Activated gamma-delta T cell treated with Interleukin-2 at 50 U/mL for 16 hours (primary cell): ENCODE data around the gene PTPRM.

Experiments used
- DNase-seq: peaks from one replicate; pipeline ENCODE4 v3.0.0-alpha.2; 2020

PTPRM gene

GRCh38 chr18:8381821-8382459, 814.8 kb downstream of the PTPRM start:
- DNase-seq, result no peak

DNA sequence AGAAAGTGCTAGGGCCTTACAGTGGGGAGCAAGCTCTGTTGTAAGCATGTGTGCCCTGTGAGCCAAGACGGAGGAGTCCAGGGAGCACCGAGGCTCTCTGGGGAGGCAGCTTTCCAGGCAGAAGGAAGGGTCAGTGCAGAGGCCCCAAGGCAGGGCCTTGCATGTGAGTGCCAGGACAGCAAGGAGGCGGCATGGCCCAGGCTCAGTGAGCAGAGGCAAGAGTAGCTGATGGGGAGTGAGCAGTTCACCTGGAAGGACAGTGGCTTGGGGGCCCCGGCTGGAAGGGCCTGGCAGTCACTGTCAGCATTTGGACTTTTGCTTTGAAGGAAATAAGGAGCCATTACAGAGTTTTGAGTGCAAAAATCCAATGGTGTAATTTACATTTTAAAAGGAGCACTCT, 818.3 kb downstream of the PTPRM start:
- DNase-seq, result no peak

DNA sequence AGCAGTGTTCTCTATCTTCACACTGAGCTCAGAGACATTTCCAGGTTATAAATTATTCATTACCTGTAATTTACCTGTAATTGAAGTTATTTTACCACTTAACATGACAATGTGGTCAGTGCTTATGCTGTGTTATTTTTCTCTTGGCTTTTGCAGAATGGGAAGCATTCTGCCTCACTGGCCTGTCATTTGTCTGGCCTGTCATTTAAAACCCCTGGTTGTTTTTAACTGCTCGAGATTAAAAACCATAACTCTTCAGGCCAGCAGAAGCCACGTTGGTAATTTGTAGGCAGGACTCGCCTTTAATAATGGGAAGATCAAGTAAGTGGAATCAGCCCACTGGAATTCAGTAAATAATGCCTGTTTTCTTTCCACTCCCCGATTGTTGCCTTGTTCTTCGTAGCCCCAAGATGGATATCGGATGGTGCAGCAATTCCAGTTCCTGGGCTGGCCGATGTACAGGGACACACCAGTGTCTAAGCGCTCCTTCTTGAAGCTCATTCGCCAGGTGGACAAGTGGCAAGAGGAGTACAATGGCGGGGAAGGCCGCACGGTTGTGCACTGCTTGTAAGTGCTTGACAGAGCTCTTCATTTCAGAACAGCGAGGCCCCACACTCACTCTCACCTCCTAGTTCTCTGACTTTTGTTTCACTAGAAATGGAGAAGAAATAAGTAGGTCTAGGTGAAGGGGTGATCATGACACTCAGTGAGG, 819.7 kb downstream of the PTPRM start:
- no peak for DNase-seq

DNA sequence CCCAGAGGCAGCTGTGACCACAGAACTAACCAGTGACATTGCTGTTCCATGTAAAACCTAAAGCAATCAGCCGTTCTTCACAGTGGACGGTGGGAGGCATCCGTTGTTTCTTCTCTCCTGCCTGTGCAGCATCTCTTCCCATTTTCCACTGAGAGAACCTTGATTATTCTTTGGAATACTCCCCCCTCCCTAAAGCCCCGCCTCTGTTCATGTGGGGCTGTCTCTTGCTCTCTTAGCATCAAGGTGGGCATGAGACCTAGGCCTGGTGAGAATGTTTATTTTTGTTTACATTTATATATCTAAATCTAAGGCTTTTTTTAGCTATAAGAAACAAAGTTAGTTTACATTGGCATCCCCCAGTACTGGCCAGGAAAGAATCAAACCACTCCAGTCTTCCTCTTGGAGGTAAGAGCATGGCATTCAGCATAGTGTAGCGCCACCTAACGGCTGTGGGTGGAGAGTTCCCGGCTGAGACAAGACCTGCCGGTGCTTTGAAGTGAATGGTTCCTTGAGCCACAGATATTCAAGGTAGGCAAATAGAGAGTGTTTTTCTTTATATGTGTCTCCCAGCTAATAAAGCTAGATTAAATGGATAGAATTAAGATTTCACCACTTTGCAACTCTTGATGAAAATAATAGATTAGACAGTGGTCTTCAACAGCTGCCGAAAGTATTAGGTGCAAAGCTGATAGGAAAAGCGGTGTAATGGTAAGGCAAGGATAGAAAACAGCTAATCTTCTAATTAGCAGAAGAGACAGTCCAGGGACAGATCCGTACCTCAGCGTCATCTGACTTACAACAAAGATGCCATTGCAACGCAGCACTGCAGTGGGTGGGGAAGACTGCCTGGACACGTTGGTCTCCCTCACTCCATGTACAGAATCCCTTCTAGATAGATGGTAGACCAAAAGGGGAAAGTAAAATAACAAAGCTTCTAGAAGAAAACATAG, 822.5 kb downstream of the PTPRM start:
- no peak for DNase-seq

DNA sequence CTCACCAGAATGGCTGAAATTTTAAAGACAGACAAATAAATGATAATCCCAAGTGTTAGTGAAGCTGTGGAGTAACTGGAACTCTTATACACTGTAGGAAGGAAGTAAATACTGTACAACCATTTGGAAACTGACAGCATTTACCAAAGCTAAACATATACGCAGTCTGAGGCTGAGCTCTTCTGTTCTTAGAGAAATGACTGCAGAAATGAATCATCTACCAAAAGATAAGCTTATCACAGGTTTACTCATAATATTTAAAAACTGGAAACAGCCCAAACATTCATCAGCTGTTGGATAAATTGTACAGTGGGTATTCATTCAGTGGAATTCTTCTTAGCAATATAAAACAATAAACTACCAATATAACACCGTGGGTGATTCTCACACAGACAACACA, 824.0 kb downstream of the PTPRM start:
- no peak for DNase-seq

- no peak for DNase-seq
Observed at GRCh38 chr18:8396254-8396653, 829.1 kb downstream of the PTPRM start.

DNA sequence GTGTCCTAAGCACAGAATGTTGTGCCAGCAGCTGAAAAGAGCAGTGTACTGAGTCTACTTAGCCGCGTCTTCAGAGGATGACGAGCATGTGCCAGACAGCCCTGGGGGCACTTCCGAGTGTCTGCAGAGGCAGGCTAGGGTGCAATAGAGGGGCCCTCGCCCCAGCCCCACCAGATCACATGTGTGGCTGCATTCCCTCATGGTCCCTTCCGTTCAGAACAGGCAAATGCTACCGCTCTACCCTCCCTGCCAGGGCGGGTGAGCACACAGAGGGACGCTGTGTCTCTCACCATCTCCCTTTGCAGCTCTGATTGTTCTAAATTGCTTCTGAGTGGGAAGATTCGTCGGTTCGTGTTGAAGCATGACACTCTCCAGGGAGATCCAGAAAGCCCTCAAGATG, 829.9 kb downstream of the PTPRM start:
- no peak for DNase-seq

GRCh38 chr18:8399138-8399537, 832.0 kb downstream of the PTPRM start:
- no peak for DNase-seq

- DNase-seq, result no peak
Observed at GRCh38 chr18:8400193-8400752, 833.2 kb downstream of the PTPRM start.

GRCh38 chr18:8400825-8401224, 833.7 kb downstream of the PTPRM start:
- no peak for DNase-seq

DNA sequence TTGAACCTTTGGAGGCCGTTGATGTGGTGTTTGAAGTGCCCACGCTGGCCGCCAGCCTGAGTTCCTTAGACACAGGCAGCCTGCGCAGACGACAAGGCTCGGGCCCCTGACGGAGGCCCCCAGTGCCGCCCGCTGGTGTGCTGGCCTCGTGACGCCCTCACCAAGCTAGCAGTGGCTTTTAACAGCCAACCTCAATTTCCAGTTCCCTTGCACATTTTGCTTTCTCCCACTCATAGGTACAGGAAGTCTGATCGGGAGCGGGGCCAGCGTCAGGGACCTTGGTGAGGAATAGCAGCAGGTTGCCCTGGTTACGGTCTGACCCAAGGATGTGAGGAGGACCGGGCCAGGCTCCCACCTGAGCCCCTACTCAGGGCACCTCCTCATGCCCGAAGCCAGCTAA, 834.5 kb downstream of the PTPRM start:
- DNase-seq, result no peak

- no peak for DNase-seq
Observed at GRCh38 chr18:8402237-8402636, 835.1 kb downstream of the PTPRM start.

- no peak for DNase-seq
Observed at GRCh38 chr18:8403713-8404112, 836.6 kb downstream of the PTPRM start.

DNA sequence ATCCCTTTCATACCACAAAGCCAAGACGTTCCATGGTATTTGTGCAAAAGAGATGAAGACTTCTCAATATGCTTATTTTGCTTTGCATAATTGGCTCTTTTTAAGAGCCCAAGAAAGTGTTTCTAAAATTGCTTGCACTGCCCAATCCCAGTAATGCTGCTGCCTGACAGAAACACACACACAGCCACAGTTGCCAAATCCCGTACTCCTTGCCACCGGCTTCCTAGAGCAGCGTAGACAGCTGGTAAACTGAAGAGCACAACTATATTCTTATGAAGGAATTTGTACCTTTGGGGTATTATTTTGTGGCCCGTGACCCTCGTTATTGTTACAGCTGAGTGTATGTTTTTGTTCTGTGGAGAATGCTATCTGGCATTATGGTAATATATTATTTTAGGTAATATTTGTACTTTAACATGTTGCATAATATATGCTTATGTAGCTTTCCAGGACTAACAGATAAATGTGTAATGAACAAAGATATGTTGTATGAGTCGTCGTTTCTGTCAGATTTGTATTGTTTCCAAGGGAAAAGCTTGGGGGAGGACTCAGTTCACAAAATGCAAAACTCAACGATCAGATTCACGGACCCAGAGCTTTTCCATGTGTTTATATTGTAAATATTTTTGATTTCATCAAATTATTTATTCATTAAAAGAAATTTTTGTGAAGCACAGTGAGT, 839.2 kb downstream of the PTPRM start:
- no peak for DNase-seq

GRCh38 chr18:8406868-8407250, 839.7 kb downstream of the PTPRM start:
- no peak for DNase-seq

GRCh38 chr18:8409151-8409550, 842.0 kb downstream of the PTPRM start:
- DNase-seq, result no peak

GRCh38 chr18:8411492-8411891, 844.4 kb downstream of the PTPRM start:
- DNase-seq, result no peak

DNA sequence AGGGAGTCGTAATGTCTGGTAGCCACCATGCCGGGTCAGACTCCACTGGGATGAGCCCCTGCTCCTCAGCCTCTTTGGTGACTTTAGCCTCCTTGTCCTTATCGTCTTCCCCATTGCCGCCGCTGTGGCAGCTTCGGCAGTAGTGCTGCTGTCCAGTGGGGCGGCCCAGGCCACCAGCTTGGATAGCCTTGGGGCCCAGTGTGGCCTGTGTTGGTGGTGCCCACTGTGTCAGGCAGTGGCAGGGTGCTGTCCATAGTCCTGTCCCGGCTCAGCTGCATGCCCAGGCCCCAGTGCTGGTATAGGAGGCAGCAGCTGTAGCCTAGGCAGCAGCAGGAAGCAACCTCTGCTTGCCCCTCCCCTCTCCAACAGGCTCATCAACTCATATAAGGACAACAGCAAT, 845.0 kb downstream of the PTPRM start:
- no peak for DNase-seq

DNA sequence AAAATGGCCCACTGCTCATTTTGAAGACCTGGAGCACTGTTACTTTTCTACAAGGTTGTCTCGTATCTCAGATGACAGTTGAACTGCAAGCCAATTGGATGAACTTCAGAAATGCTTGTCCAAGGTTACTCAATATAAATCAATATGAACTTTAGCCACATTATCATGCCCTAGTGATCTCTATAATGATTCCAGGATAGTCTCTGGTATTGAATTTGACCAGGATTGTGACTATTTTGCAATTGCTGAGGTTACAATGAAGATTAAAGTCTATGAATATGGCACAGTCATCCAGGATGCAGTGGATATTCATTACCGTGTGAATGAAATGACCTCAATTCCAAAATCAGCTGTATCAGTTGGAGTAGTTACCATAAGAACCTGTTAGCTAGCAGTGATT, 846.1 kb downstream of the PTPRM start:
- DNase-seq, result no peak

- DNase-seq, result no peak
Observed at GRCh38 chr18:8413751-8414150, 846.6 kb downstream of the PTPRM start.

DNA sequence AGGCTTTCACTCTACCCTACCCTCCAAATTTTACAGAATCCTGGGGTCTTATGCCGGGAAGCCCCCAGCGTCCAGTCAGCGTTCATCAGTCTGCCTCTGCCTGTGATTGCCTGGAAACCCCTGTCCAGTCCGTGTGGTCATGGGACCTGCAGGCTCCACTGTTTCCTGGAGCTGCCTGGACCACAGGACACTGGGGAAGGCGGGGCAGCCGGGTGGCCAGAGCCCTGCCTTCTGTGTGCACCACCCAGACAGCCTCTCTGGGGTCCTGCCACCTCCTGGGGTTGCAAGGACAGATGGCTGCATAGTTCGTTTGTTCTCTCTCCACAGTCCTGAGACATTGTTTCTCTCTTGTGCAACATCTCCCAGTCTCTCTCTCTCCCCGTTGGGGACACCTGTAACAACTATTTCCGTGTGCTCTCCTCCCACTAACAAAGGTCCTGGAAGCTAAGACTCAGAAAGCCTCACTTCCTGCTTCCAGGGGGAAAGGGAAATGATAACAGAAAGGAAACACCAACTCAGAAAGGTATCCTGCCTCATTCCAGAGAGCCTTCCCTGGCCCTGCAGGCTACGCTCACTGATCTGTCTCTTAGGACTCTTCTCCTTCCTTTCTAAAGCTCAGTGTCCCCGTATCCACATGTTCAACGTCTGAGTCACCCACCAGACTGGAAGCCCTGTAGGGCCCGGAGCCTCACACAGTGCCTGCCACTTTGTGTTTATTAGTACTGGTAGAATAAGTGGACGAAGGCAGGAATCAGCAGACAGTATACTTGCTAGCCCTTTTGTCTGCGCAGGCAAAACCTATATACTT, 849.3 kb downstream of the PTPRM start:
- no peak for DNase-seq

- DNase-seq, result no peak
Observed at GRCh38 chr18:8422391-8422790, 855.3 kb downstream of the PTPRM start.
